ENCODE results near the gene GMPR2. TPM values are rescaled to one million over a fixed set of nuclear protein-coding genes. Genes with fewer than 3 reads are reported as not detected.

The GMPR2 gene
- total and polyA plus RNA-seq, 2 of the 13 experiments (the other 11 are each of a cell fraction or from before 2014, with no cell fraction given), result 210 to 273 TPM

DNA sequence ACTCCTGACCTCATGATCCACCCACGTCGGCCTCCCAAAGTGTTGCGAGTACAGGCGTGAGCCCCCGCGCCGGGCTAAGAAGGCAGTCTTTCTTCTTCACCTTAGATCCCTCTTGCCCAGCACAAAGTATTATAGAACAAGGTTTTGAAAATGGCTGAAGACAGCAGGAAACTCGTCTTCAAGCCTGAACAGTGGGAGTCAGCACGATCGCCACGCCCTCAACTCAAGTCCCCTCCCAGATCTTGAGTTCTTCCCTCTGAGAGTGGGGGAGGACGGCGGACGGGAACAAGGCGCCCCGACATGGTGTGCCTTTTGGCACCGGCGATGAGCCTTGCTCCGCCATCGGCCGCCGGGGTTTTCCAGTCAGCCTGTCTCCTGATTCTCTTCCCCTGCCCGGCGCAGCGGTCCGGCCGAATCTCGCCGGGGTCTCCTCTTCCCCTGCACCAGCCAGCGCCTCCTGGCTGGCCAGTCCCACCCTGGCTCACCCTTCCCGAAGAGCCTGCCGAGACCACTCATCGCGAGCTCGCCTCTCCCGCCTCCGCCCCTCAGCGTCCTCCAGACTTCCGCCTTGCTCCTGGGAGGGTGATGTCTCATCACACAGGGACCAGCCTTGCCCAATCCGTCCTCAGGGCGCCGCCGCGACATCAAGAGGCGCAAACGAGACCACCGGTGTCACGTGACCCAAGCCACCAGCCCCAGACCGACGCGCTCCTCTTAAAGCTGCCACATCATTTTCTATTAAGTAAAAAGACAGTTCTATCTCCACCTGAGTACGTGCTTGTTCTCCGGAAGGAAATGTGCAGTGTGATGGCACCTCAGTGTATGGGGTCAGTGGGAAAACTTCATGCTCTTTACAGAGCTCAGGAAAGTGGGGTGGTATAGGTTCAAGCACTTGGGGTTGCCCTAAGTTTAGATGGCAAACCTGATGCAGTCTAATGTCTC lies 19.5 kb upstream of the GMPR2 start, which contains the start of gene CHMP4A (continued):
- TF ChIP-seq ZNF382 (CRISPR knock-in tag; IDR thresholded peaks at IDR 0.05; ENCODE audit: borderline replicate concordance) (no peak), NFE2L1 (CRISPR knock-in tag; IDR thresholded peaks at IDR 0.05; ENCODE audit: borderline replicate concordance) (peak; percentile 32; the same call in 1 of the 2 replicates), ZNF17 (CRISPR knock-in tag; IDR thresholded peaks at IDR 0.05) (no peak), TP53 (CRISPR knock-in tag; conservative IDR thresholded peaks at IDR 0.05) (peak; percentile 93; the same call in 1 of the 2 replicates), MIXL1 (CRISPR knock-in tag; IDR thresholded peaks at IDR 0.05) (peak; percentile 87), ZNF891 (CRISPR knock-in tag; IDR thresholded peaks at IDR 0.05) (peak; percentile 99), ZNF780A (CRISPR knock-in tag; IDR thresholded peaks at IDR 0.05) (no peak), FOXJ3 (CRISPR knock-in tag; IDR thresholded peaks at IDR 0.05; ENCODE audit: borderline replicate concordance) (peak; percentile 90), SMAD9 (CRISPR knock-in tag; IDR thresholded peaks at IDR 0.05) (no peak; the same call in none of the 2 replicates)
- TF ChIP-seq, protein P1, sequence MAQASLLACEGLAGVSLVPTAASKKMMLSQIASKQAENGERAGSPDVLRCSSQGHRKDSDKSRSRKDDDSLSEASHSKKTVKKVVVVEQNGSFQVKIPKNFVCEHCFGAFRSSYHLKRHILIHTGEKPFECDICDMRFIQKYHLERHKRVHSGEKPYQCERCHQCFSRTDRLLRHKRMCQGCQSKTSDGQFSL (CRISPR knock-in tag; IDR thresholded peaks at IDR 0.05), result peak; percentile 96
- TF ChIP-seq, protein P2, sequence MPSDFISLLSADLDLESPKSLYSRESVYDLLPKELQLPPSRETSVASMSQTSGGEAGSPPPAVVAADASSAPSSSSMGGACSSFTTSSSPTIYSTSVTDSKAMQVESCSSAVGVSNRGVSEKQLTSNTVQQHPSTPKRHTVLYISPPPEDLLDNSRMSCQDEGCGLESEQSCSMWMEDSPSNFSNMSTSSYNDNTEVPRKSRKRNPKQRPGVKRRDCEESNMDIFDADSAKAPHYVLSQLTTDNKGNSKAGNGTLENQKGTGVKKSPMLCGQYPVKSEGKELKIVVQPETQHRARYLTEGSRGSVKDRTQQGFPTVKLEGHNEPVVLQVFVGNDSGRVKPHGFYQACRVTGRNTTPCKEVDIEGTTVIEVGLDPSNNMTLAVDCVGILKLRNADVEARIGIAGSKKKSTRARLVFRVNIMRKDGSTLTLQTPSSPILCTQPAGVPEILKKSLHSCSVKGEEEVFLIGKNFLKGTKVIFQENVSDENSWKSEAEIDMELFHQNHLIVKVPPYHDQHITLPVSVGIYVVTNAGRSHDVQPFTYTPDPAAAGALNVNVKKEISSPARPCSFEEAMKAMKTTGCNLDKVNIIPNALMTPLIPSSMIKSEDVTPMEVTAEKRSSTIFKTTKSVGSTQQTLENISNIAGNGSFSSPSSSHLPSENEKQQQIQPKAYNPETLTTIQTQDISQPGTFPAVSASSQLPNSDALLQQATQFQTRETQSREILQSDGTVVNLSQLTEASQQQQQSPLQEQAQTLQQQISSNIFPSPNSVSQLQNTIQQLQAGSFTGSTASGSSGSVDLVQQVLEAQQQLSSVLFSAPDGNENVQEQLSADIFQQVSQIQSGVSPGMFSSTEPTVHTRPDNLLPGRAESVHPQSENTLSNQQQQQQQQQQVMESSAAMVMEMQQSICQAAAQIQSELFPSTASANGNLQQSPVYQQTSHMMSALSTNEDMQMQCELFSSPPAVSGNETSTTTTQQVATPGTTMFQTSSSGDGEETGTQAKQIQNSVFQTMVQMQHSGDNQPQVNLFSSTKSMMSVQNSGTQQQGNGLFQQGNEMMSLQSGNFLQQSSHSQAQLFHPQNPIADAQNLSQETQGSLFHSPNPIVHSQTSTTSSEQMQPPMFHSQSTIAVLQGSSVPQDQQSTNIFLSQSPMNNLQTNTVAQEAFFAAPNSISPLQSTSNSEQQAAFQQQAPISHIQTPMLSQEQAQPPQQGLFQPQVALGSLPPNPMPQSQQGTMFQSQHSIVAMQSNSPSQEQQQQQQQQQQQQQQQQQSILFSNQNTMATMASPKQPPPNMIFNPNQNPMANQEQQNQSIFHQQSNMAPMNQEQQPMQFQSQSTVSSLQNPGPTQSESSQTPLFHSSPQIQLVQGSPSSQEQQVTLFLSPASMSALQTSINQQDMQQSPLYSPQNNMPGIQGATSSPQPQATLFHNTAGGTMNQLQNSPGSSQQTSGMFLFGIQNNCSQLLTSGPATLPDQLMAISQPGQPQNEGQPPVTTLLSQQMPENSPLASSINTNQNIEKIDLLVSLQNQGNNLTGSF (CRISPR knock-in tag; IDR thresholded peaks at IDR 0.05), result peak; percentile 95
- TF ChIP-seq, protein P3, sequence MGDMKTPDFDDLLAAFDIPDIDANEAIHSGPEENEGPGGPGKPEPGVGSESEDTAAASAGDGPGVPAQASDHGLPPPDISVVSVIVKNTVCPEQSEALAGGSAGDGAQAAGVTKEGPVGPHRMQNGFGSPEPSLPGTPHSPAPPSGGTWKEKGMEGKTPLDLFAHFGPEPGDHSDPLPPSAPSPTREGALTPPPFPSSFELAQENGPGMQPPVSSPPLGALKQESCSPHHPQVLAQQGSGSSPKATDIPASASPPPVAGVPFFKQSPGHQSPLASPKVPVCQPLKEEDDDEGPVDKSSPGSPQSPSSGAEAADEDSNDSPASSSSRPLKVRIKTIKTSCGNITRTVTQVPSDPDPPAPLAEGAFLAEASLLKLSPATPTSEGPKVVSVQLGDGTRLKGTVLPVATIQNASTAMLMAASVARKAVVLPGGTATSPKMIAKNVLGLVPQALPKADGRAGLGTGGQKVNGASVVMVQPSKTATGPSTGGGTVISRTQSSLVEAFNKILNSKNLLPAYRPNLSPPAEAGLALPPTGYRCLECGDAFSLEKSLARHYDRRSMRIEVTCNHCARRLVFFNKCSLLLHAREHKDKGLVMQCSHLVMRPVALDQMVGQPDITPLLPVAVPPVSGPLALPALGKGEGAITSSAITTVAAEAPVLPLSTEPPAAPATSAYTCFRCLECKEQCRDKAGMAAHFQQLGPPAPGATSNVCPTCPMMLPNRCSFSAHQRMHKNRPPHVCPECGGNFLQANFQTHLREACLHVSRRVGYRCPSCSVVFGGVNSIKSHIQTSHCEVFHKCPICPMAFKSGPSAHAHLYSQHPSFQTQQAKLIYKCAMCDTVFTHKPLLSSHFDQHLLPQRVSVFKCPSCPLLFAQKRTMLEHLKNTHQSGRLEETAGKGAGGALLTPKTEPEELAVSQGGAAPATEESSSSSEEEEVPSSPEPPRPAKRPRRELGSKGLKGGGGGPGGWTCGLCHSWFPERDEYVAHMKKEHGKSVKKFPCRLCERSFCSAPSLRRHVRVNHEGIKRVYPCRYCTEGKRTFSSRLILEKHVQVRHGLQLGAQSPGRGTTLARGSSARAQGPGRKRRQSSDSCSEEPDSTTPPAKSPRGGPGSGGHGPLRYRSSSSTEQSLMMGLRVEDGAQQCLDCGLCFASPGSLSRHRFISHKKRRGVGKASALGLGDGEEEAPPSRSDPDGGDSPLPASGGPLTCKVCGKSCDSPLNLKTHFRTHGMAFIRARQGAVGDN (CRISPR knock-in tag; IDR thresholded peaks at IDR 0.05), result peak; percentile 98
- TF ChIP-seq, protein P4, sequence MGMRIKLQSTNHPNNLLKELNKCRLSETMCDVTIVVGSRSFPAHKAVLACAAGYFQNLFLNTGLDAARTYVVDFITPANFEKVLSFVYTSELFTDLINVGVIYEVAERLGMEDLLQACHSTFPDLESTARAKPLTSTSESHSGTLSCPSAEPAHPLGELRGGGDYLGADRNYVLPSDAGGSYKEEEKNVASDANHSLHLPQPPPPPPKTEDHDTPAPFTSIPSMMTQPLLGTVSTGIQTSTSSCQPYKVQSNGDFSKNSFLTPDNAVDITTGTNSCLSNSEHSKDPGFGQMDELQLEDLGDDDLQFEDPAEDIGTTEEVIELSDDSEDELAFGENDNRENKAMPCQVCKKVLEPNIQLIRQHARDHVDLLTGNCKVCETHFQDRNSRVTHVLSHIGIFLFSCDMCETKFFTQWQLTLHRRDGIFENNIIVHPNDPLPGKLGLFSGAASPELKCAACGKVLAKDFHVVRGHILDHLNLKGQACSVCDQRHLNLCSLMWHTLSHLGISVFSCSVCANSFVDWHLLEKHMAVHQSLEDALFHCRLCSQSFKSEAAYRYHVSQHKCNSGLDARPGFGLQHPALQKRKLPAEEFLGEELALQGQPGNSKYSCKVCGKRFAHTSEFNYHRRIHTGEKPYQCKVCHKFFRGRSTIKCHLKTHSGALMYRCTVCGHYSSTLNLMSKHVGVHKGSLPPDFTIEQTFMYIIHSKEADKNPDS (CRISPR knock-in tag; IDR thresholded peaks at IDR 0.05), result peak; percentile 72; the same call in 1 of the 2 replicates
